Neural progenitor cell (in vitro differentiated cells): ENCODE results near the gene KLLN. TPM values are rescaled to one million over a fixed set of nuclear protein-coding genes. Genes with fewer than 3 reads are reported as not detected.
"Not testable (repeated sequence)": the region's sequence is repeated elsewhere in the genome, so short reads cannot be mapped to it uniquely, and the experiment has no call there.

Source experiments
- DNase-seq: peaks from one replicate; pipeline ENCODE4 v3.0.0-alpha.2; 2016; ENCODE audit warnings: low spot score
- H2AFZ ChIP-seq: fragments of 200-600 bp; sonication (generic); replicated peaks from 2 replicates; pipeline ENCODE4 v1.6.1; 2016; ENCODE audit warnings: antibody characterized with exemption
- H3F3A ChIP-seq: fragments of 200-600 bp; sonication (generic); 2 replicates; pipeline ENCODE4 v1.6.1; 2016; ENCODE audit warnings: antibody characterized with exemption, low read depth
- H3K27ac ChIP-seq: fragments of 200-600 bp; sonication (generic); 2 replicates; pipeline ENCODE4 v1.5.1; 2016; ENCODE audit warnings: mild to moderate bottlenecking
- H3K27me3 ChIP-seq: fragments of 200-600 bp; sonication (generic); 2 replicates; pipeline ENCODE4 v1.6.1; 2016; ENCODE audit warnings: mild to moderate bottlenecking, moderate library complexity
- H3K36me3 ChIP-seq: fragments of 200-600 bp; sonication (generic); 2 replicates; pipeline ENCODE4 v1.5.1; 2016
- H3K4me1 ChIP-seq: fragments of 200-600 bp; sonication (generic); 2 replicates; pipeline ENCODE4 v1.6.1; 2016; ENCODE audit warnings: mixed run types
- H3K4me2 ChIP-seq: fragments of 200-600 bp; sonication (generic); 2 replicates; pipeline ENCODE4 v1.6.1; 2016
- H3K4me3 ChIP-seq: fragments of 200-600 bp; sonication (generic); 2 replicates; pipeline ENCODE4 v1.5.1; 2016
- H3K79me2 ChIP-seq: fragments of 200-600 bp; sonication (generic); 2 replicates; pipeline ENCODE4 v1.6.1; 2016; ENCODE audit warnings: low read depth
- H3K9ac ChIP-seq: fragments of 200-600 bp; sonication (generic); 2 replicates; pipeline ENCODE4 v1.6.1; 2016
- H3K9me3 ChIP-seq: fragments of 200-600 bp; sonication (generic); 2 replicates; pipeline ENCODE4 v1.5.1; 2016; ENCODE audit warnings: low read depth
- H4K20me1 ChIP-seq: fragments of 200-600 bp; sonication (generic); 2 replicates; pipeline ENCODE4 v1.6.1; 2016; ENCODE audit warnings: low read depth
- H3K27ac Mint-ChIP-seq: 3 replicates; pipeline ENCODE4 v1.8.0; 2021; ENCODE audit warnings: mixed read lengths
- H3K27me3 Mint-ChIP-seq: 2 replicates; pipeline ENCODE4 v1.8.0; 2022; ENCODE audit warnings: low read depth, mild to moderate bottlenecking, inconsistent platforms, moderate library complexity, mixed read lengths; ENCODE audit not compliant: insufficient read depth
- H3K36me3 Mint-ChIP-seq: 3 replicates; pipeline ENCODE4 v1.8.0; 2021; ENCODE audit warnings: mixed read lengths
- H3K4me1 Mint-ChIP-seq: 3 replicates; pipeline ENCODE4 v1.8.0; 2021; ENCODE audit warnings: mixed read lengths
- H3K4me3 Mint-ChIP-seq: 3 replicates; pipeline ENCODE4 v1.8.0; 2021; ENCODE audit warnings: mild to moderate bottlenecking, moderate library complexity, mixed read lengths
- H3K9me3 Mint-ChIP-seq: 3 replicates; pipeline ENCODE4 v1.8.0; 2020; ENCODE audit warnings: mixed read lengths
- EZH2 ChIP-seq: fragments of 200-600 bp; sonication (generic); IDR thresholded peaks from 2 replicates; pipeline ENCODE4 v1.6.1; 2017; ENCODE audit warnings: antibody characterized with exemption, mild to moderate bottlenecking, moderate library complexity
- EZH2phosphoT487 ChIP-seq: fragments of 200-600 bp; sonication (generic); IDR thresholded peaks from 2 replicates; pipeline ENCODE4 v1.6.1; 2017; ENCODE audit warnings: antibody characterized with exemption
- total RNA-seq: library from RNA; depleted of rRNA; stranded (reverse); fragments of >200 nt; gene quantifications from 2 replicates; pipeline ENCODE4 v1.2.3, GENCODE V29; 2015; ENCODE audit warnings: low replicate concordance
- TF ChIP-seq, protein P1 (sequence below): fragments of 200-600 bp; sonication (generic); IDR thresholded peaks from 2 replicates; pipeline ENCODE4 v1.5.1; 2017; ENCODE audit warnings: antibody characterized with exemption, mild to moderate bottlenecking

Gene KLLN, protein sequence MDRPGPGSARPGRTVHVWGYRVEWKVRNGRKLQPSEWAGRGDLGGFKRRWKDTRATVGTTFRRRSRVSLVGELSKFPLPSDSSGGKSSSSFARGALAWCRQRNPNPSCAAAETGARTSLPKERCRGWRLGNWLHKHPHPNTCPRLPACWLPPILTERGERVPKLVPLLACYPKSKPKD
- 0.96 and 1.5 TPM in 2 replicates for total RNA-seq

DNA sequence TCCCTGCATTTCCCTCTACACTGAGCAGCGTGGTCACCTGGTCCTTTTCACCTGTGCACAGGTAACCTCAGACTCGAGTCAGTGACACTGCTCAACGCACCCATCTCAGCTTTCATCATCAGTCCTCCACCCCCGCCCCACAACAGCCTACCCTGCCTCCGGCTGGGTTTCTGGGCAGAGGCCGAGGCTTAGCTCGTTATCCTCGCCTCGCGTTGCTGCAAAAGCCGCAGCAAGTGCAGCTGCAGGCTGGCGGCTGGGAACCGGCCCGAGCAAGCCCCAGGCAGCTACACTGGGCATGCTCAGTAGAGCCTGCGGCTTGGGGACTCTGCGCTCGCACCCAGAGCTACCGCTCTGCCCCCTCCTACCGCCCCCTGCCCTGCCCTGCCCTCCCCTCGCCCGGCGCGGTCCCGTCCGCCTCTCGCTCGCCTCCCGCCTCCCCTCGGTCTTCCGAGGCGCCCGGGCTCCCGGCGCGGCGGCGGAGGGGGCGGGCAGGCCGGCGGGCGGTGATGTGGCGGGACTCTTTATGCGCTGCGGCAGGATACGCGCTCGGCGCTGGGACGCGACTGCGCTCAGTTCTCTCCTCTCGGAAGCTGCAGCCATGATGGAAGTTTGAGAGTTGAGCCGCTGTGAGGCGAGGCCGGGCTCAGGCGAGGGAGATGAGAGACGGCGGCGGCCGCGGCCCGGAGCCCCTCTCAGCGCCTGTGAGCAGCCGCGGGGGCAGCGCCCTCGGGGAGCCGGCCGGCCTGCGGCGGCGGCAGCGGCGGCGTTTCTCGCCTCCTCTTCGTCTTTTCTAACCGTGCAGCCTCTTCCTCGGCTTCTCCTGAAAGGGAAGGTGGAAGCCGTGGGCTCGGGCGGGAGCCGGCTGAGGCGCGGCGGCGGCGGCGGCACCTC is at the start of gene KLLN, which contains the start of gene PTEN:
Gene KLLN (minus strand): TSS at position 481 of the 891 bp plus-strand sequence. CDS start 1,046 bp downstream, outside the sequence.
Gene PTEN (plus strand): TSS at position 573 of the 891 bp plus-strand sequence. CDS start 845 bp downstream, outside the sequence.
- peak within 1 kb of the TSS; percentile 99 for H3K27ac Mint-ChIP-seq
- peak; percentile 96 for DNase-seq

DNA sequence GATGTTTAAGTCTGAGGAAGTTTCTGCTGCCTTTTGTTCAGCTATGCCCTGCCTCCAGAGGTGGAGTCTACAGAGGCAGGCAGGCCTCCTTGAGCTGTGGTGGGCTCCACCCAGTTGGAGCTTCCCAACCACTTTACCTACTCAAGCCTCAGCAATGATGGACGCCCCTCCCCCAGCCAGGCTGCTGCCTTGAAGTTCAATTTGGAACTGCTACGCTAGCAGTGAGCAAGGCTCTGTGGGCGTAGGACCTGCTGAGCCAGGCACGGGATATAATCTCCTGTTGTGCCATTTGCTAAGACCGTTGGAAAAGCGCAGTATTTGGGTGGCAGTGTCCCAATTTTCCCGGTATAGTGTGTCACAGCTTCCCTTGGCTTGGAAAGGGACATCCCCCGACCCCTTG is 40.1 kb upstream of the KLLN start:
- not testable (repeated sequence) for H3K27me3 Mint-ChIP-seq, H3K27me3 ChIP-seq, H3K9me3 ChIP-seq, H2AFZ ChIP-seq, H3K27ac Mint-ChIP-seq, H3K9ac ChIP-seq, H3K4me3 Mint-ChIP-seq, H3K4me1 Mint-ChIP-seq, H4K20me1 ChIP-seq, H3K27ac ChIP-seq, H3K4me3 ChIP-seq, DNase-seq, H3K36me3 ChIP-seq, H3K4me1 ChIP-seq, H3K4me2 ChIP-seq, H3F3A ChIP-seq
- peaks cover 60% of the 10 kb centered on the region for H3K9me3 Mint-ChIP-seq
- peaks cover 74% of the 10 kb centered on the region for H3K36me3 Mint-ChIP-seq
- H3K79me2 ChIP-seq = peaks cover 93% of the 10 kb centered on the region

More for the DNA sequence above, at the start of gene KLLN, which contains the start of gene PTEN:
- peak within 1 kb of the TSS; percentile 95 for H3K4me3 ChIP-seq
- peaks cover 19% of the 10 kb centered on the region for H3K4me1 ChIP-seq
- H2AFZ ChIP-seq = peak within 1 kb of the TSS; percentile 55
- Mint-ChIP-seq H3K9me3 (no peaks in the 10 kb centered on the region), H3K4me1 (peaks cover 30% of the 10 kb centered on the region), H3K36me3 (peaks cover 6% of the 10 kb centered on the region), H3K4me3 (peak within 1 kb of the TSS; percentile 100), H3K27me3 (peaks cover 3% of the 10 kb centered on the region)
- no peaks in the 10 kb centered on the region for H3K36me3 ChIP-seq
- peaks cover 42% of the 10 kb centered on the region for H4K20me1 ChIP-seq
- peak within 1 kb of the TSS; percentile 98 for H3K27ac ChIP-seq
- H3K4me2 ChIP-seq = peak within 1 kb of the TSS; percentile 87
- TF ChIP-seq EZH2phosphoT487 = no peak
- TF ChIP-seq, protein P1, sequence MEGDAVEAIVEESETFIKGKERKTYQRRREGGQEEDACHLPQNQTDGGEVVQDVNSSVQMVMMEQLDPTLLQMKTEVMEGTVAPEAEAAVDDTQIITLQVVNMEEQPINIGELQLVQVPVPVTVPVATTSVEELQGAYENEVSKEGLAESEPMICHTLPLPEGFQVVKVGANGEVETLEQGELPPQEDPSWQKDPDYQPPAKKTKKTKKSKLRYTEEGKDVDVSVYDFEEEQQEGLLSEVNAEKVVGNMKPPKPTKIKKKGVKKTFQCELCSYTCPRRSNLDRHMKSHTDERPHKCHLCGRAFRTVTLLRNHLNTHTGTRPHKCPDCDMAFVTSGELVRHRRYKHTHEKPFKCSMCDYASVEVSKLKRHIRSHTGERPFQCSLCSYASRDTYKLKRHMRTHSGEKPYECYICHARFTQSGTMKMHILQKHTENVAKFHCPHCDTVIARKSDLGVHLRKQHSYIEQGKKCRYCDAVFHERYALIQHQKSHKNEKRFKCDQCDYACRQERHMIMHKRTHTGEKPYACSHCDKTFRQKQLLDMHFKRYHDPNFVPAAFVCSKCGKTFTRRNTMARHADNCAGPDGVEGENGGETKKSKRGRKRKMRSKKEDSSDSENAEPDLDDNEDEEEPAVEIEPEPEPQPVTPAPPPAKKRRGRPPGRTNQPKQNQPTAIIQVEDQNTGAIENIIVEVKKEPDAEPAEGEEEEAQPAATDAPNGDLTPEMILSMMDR = peak; percentile 6
- TF ChIP-seq EZH2 = no peak
- peaks cover 43% of the 10 kb centered on the region for H3K79me2 ChIP-seq
- H3K27me3 ChIP-seq = no peaks in the 10 kb centered on the region
- peak within 1 kb of the TSS; percentile 54 for H3K9ac ChIP-seq
- H3F3A ChIP-seq = peaks cover 32% of the 10 kb centered on the region
- no peaks in the 10 kb centered on the region for H3K9me3 ChIP-seq

DNA sequence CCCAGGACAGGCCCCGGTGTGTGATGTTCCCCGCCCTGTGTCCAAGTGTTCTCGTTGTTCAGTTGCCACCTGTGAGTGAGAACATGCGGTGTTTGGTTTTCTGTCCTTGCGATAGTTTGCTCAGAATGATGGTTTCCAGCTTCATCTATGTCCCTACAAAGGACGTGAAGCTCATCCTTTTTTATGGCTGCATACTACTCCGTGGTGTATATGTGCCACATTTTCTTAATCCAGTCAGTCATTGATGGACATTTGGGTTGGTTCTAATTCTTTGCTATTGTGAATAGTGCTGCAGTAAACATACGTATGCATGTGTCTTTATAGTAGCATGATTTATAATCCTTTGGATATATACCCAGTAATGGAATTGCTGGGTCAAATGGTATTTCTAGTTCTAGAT is 34.6 kb upstream of the KLLN start:
- H3K4me1 Mint-ChIP-seq, H3K4me2 ChIP-seq, H3K4me3 ChIP-seq, DNase-seq, H3K27me3 Mint-ChIP-seq, H4K20me1 ChIP-seq, H3K9ac ChIP-seq, H3K9me3 ChIP-seq, H3K27ac ChIP-seq, H3K4me3 Mint-ChIP-seq, H2AFZ ChIP-seq, H3K27ac Mint-ChIP-seq, H3K27me3 ChIP-seq, H3F3A ChIP-seq, H3K4me1 ChIP-seq: not testable (repeated sequence)
- Mint-ChIP-seq H3K36me3 (peaks cover 58% of the 10 kb centered on the region), H3K9me3 (peaks cover 53% of the 10 kb centered on the region)
- Histone ChIP-seq H3K36me3 (peaks cover 10% of the 10 kb centered on the region), H3K79me2 (peaks cover 91% of the 10 kb centered on the region)

DNA sequence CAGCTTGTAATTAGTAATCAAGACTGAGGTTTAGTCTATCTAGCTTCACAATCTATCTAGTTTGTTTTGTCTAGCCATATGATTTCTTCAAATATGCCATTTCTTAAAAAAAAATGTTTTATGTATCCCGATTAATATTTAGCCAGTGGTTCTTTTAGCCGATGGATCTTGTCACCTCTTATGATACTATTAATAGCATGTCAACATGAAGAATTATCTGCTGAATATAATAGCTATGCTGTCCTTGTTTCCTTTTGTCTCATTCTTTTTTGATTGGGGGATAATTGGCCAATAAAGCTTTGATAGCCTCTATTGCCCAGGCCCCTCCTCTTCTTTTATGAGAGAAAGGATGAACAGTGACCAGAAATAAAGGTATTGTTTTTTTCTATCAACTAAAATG is 32.9 kb upstream of the KLLN start:
- Histone ChIP-seq H3K4me3 (no peak overlapping the region), H3K4me2 (no peak overlapping the region), H3K36me3 (peaks cover 10% of the 10 kb centered on the region), H3K27me3 (no peaks in the 10 kb centered on the region), H3K79me2 (peaks cover 92% of the 10 kb centered on the region), H3K4me1 (no peaks in the 10 kb centered on the region), H2AFZ (no peak overlapping the region), H3K27ac (no peak overlapping the region), H4K20me1 (peaks cover 10% of the 10 kb centered on the region), H3K9me3 (peaks cover 4% of the 10 kb centered on the region), H3K9ac (no peak overlapping the region), H3F3A (no peaks in the 10 kb centered on the region)
- H3K36me3 Mint-ChIP-seq = peaks cover 47% of the 10 kb centered on the region
- no peak overlapping the region for H3K4me3 Mint-ChIP-seq
- H3K27me3 Mint-ChIP-seq = no peaks in the 10 kb centered on the region
- H3K4me1 Mint-ChIP-seq = no peaks in the 10 kb centered on the region
- no peak for DNase-seq
- TF ChIP-seq, protein P1 = no peak
- TF ChIP-seq EZH2phosphoT487 = no peak
- TF ChIP-seq EZH2 = no peak
- no peak overlapping the region for H3K27ac Mint-ChIP-seq
- peaks cover 37% of the 10 kb centered on the region for H3K9me3 Mint-ChIP-seq
